Left lung (tissue), 10 donors: ENCODE measurements around the gene ZNF212. TPM values are rescaled to one million over a fixed set of nuclear protein-coding genes. Genes with fewer than 3 reads are reported as not detected.

Experiments
- ATAC-seq: fragments of 200-7000 bp; cut with Tn5 transposase; one replicate; pipeline ENCODE4 v1.9.1; 2020; ENCODE audit warnings: moderate library complexity
- DNase-seq, 4 donors: peaks; one replicate each; pipeline ENCODE4 v3.0.0-alpha.2; 2013 to 2020
- H3K27ac ChIP-seq, 2 donors: fragments of 200-600 bp; sonication (generic) in 1 of 2; one replicate each; pipeline versions ENCODE4 v1.5.0 to v1.8.0; 2020 to 2021
- H3K27me3 ChIP-seq, 2 donors: fragments of 200-600 bp; sonication (generic) in 1 of 2; one replicate each; pipeline versions ENCODE4 v1.5.0 to v1.8.0; 2020 to 2021
- H3K36me3 ChIP-seq, 2 donors: fragments of 200-600 bp; sonication (generic) in 1 of 2; one replicate each; pipeline versions ENCODE4 v1.5.0 to v1.8.0; 2020 to 2021
- H3K4me1 ChIP-seq, 2 donors: fragments of 200-600 bp; one replicate each; pipeline ENCODE4 v1.8.0; 2021
- H3K4me3 ChIP-seq, 2 donors: fragments of 200-600 bp; sonication (generic) in 1 of 2; one replicate each; pipeline versions ENCODE4 v1.5.0 to v1.8.0; 2020 to 2021; ENCODE audit warnings: mild to moderate bottlenecking in 1 of 2
- H3K9me3 ChIP-seq, 2 donors: fragments of 200-600 bp; sonication (generic) in 1 of 2; one replicate each; pipeline versions ENCODE4 v1.5.0 to v1.8.0; 2020 to 2021
- intact Hi-C, 2 donors: fragments of 100-400 bp; cut with DNase I; formaldehyde crosslinking; loops; one replicate each; pipeline versions ENCODE4 v1.11.2 to v1.14.2; 2022
- polyA plus RNA-seq, 6 donors: library from polyadenylated mRNA; unstranded; fragments of 120-200 nt; gene quantifications; one replicate each; pipeline ENCODE4 v1.2.1, GENCODE V29; 2013; ENCODE audit not compliant: insufficient read length in 6 of 6
- total RNA-seq, 2 donors: library from RNA; stranded (reverse); fragmentation: NEBNext Ultra II Directional; extraction: Animal tissue kit (Norgen Biotek cat#: 25700); gene quantifications; one replicate each; pipeline ENCODE4 v1.2.1, GENCODE V29; 2021
- TF ChIP-seq, protein P1 (sequence below), 2 donors: fragments of 200-600 bp; sonication (generic) in 1 of 2; IDR thresholded peaks; one replicate each; pipeline versions ENCODE4 v1.5.0 to v1.8.0; 2021; ENCODE audit warnings: antibody characterized with exemption in 2 of 2
- donor health status: DM: no; HTN: yes; CAD: no.
- donor health status: DM: no; HTN: no; CAD: no.

Gene ZNF212
- total and polyA plus RNA-seq, 8 donors: 7.4 to 18.1 (median 16.0) TPM

DNA sequence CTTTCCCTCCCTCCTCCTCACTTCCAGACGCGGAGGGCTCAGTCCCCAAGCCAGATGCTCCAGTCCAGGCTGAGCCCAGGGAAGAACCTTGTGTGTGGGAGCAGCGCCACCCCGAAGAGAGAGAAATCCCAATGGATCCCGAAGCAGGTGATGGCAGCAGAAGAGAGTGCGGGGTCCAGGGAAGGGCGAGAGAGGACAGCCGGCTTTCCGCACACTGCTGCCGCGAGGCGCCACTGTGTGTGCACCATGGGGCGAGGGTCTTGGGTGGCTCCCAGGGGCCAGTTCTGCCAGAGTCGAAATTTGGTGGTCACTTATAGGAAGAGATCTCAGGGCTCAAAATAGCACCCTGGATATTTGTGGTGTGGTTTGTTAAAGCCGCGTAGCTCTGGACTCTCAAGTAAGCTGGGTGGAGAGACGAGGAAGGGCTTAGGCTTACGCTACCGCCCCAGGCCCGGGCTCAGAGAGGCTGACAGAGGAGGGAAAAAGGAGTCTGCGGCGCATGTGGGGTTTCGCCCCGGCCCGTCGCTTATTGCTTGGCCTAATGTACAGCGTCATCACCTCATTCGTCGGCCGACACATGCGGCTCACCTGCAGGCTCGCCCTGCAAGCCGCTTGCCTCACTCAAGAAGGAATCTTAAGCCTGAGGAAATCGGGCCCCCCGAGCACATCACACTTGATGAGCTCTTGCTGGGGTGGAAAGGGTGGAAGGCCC is 32.0 kb upstream of the ZNF212 start:
- intact Hi-C loops: no loop called here
- no peak overlapping the region for H3K27ac ChIP-seq
- peaks cover 0 to 4% of the 10 kb centered on the region in 2 donors for H3K4me1 ChIP-seq
- H3K4me3 ChIP-seq: no peak overlapping the region
- TF ChIP-seq, protein P1, sequence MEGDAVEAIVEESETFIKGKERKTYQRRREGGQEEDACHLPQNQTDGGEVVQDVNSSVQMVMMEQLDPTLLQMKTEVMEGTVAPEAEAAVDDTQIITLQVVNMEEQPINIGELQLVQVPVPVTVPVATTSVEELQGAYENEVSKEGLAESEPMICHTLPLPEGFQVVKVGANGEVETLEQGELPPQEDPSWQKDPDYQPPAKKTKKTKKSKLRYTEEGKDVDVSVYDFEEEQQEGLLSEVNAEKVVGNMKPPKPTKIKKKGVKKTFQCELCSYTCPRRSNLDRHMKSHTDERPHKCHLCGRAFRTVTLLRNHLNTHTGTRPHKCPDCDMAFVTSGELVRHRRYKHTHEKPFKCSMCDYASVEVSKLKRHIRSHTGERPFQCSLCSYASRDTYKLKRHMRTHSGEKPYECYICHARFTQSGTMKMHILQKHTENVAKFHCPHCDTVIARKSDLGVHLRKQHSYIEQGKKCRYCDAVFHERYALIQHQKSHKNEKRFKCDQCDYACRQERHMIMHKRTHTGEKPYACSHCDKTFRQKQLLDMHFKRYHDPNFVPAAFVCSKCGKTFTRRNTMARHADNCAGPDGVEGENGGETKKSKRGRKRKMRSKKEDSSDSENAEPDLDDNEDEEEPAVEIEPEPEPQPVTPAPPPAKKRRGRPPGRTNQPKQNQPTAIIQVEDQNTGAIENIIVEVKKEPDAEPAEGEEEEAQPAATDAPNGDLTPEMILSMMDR (IDR thresholded peaks at IDR 0.05): no peak
- no peaks in the 10 kb centered on the region for H3K27me3 ChIP-seq
- no peaks in the 10 kb centered on the region for H3K9me3 ChIP-seq
- H3K36me3 ChIP-seq: peaks cover 0 to 99% of the 10 kb centered on the region in 2 donors
- DNase-seq (no peak), ATAC-seq (no peak)

GRCh38 chr7:149209518-149210269 is 29.8 kb upstream of the ZNF212 start:
- ATAC-seq (peak; percentile 39), DNase-seq (no peak)
- no peaks in the 10 kb centered on the region for H3K9me3 ChIP-seq
- H3K27ac ChIP-seq: no peak overlapping the region
- no peaks in the 10 kb centered on the region for H3K27me3 ChIP-seq
- no peak overlapping the region for H3K4me3 ChIP-seq
- H3K4me1 ChIP-seq: peaks cover 0 to 4% of the 10 kb centered on the region in 2 donors
- H3K36me3 ChIP-seq: peaks cover 0 to 99% of the 10 kb centered on the region in 2 donors
- TF ChIP-seq, protein P1 (IDR thresholded peaks at IDR 0.05): peak; percentile 31 to 59
- intact Hi-C loops: no loop called here

- DNase-seq: no peak
- H3K36me3 ChIP-seq: peaks cover 0 to 100% of the 10 kb centered on the region in 2 donors
- no peaks in the 10 kb centered on the region for H3K9me3 ChIP-seq
- H3K4me3 ChIP-seq: no peak overlapping the region
- H3K27ac ChIP-seq: no peak overlapping the region
- ATAC-seq: no peak
- TF ChIP-seq, protein P1 (IDR thresholded peaks at IDR 0.05): no peak
- intact Hi-C loops: no loop called here
- no peaks in the 10 kb centered on the region for H3K27me3 ChIP-seq
- H3K4me1 ChIP-seq: peaks cover 0 to 4% of the 10 kb centered on the region in 2 donors
Measured at GRCh38 chr7:149210551-149210950, 28.9 kb upstream of the ZNF212 start.

- ATAC-seq (no peak), DNase-seq (no peak)
- TF ChIP-seq, protein P1 (IDR thresholded peaks at IDR 0.05): no peak
- intact Hi-C loops: no loop called here
- no peak overlapping the region for H3K27ac ChIP-seq
- peaks cover 0 to 100% of the 10 kb centered on the region in 2 donors for H3K36me3 ChIP-seq
- no peaks in the 10 kb centered on the region for H3K4me1 ChIP-seq
- H3K9me3 ChIP-seq: no peaks in the 10 kb centered on the region
- no peak overlapping the region for H3K4me3 ChIP-seq
- no peaks in the 10 kb centered on the region for H3K27me3 ChIP-seq
Measured at GRCh38 chr7:149214020-149214720, 25.3 kb upstream of the ZNF212 start.

- no peaks in the 10 kb centered on the region for H3K4me1 ChIP-seq
- H3K36me3 ChIP-seq: peaks cover 0 to 100% of the 10 kb centered on the region in 2 donors
- no peak for DNase-seq
- no peak overlapping the region for H3K4me3 ChIP-seq
- ATAC-seq: no peak
- H3K27ac ChIP-seq: no peak overlapping the region
- H3K9me3 ChIP-seq: no peaks in the 10 kb centered on the region
- intact Hi-C loops: no loop called here
- TF ChIP-seq, protein P1 (IDR thresholded peaks at IDR 0.05): no peak
- no peaks in the 10 kb centered on the region for H3K27me3 ChIP-seq
Measured at GRCh38 chr7:149216402-149216801, 23.0 kb upstream of the ZNF212 start.
